ENCODE data around the gene MADD. TPM values are rescaled to one million over a fixed set of nuclear protein-coding genes. Genes with fewer than 3 reads are reported as not detected.

Gene MADD
- total and polyA plus RNA-seq, 2 experiments from 2014 or later: 13.4 to 43.8 TPM

DNA sequence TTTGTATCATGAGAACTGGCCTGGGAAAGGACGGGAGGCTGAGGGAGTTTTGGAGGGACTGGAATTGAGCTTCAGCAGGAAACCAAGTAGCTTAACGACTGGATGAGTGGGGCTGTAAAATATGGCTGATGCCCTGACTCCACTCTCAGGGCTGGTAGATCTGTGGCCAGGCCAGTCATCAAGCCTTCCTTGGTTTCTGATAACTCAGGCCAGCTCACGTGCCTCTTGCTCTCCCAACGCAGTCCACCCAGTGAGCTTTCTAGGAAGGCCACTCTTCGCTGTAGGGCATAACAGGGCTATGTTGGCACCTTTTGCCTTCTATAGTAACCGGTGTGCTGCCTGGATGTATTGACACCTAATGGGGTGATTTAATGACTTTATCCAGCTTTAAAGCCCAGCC lies 5.8 kb upstream of the MADD start:
- no peak for ATAC-seq
- H3K79me2 ChIP-seq (replicated peaks; ENCODE audit: insufficient read depth): no peaks in the 10 kb centered on the region
- no peaks in the 10 kb centered on the region; the same call in 2 of the 3 replicates for H3K36me3 Mint-ChIP-seq (ENCODE audit: low read depth)
- no peak overlapping the region for H3K4me3 Mint-ChIP-seq
- H3K4me3 ChIP-seq: no peak overlapping the region
- peaks cover 3% of the 10 kb centered on the region for H3K27me3 Mint-ChIP-seq (ENCODE audit: insufficient read depth, low read depth, poor library complexity)
- no peaks in the 10 kb centered on the region for H3K9me3 Mint-ChIP-seq
- H3K9me2 ChIP-seq (ENCODE audit: insufficient read depth): no peaks in the 10 kb centered on the region
- peaks cover 23% of the 10 kb centered on the region for H3K4me1 Mint-ChIP-seq
- H3K36me3 ChIP-seq (ENCODE audit: insufficient read depth): no peaks in the 10 kb centered on the region; the same call in 1 of the 2 replicates
- peaks cover 28% of the 10 kb centered on the region for H3K4me1 ChIP-seq (ENCODE audit: insufficient read depth)
- H2AFZ ChIP-seq: no peak overlapping the region
- no peak for TF ChIP-seq POLR2AphosphoS5 (IDR thresholded peaks at IDR 0.05; ENCODE audit: low read depth)
- no peak for TF ChIP-seq CREB1 (CRISPR knock-in tag; IDR thresholded peaks at IDR 0.05; ENCODE audit: low read depth)
- TF ChIP-seq JUNB (IDR thresholded peaks at IDR 0.05; ENCODE audit: unreplicated experiment): no peak
- TF ChIP-seq EZH2phosphoT487 (IDR thresholded peaks at IDR 0.05; ENCODE audit: unreplicated experiment): no peak
- TF ChIP-seq NANOG (IDR thresholded peaks at IDR 0.05; ENCODE audit: borderline replicate concordance): no peak
- TF ChIP-seq, protein P1, sequence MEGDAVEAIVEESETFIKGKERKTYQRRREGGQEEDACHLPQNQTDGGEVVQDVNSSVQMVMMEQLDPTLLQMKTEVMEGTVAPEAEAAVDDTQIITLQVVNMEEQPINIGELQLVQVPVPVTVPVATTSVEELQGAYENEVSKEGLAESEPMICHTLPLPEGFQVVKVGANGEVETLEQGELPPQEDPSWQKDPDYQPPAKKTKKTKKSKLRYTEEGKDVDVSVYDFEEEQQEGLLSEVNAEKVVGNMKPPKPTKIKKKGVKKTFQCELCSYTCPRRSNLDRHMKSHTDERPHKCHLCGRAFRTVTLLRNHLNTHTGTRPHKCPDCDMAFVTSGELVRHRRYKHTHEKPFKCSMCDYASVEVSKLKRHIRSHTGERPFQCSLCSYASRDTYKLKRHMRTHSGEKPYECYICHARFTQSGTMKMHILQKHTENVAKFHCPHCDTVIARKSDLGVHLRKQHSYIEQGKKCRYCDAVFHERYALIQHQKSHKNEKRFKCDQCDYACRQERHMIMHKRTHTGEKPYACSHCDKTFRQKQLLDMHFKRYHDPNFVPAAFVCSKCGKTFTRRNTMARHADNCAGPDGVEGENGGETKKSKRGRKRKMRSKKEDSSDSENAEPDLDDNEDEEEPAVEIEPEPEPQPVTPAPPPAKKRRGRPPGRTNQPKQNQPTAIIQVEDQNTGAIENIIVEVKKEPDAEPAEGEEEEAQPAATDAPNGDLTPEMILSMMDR (conservative IDR thresholded peaks at IDR 0.05; ENCODE audit: low read depth in 2 of 2): no peak
- TF ChIP-seq ZNF114 (CRISPR knock-in tag; IDR thresholded peaks at IDR 0.05): no peak
- TF ChIP-seq STAT1 (IDR thresholded peaks at IDR 0.05; ENCODE audit: unreplicated experiment): no peak
- no peak for TF ChIP-seq ZNF331 (CRISPR knock-in tag; IDR thresholded peaks at IDR 0.05; ENCODE audit: low read depth)
- TF ChIP-seq, protein P2, sequence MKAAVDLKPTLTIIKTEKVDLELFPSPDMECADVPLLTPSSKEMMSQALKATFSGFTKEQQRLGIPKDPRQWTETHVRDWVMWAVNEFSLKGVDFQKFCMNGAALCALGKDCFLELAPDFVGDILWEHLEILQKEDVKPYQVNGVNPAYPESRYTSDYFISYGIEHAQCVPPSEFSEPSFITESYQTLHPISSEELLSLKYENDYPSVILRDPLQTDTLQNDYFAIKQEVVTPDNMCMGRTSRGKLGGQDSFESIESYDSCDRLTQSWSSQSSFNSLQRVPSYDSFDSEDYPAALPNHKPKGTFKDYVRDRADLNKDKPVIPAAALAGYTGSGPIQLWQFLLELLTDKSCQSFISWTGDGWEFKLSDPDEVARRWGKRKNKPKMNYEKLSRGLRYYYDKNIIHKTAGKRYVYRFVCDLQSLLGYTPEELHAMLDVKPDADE (IDR thresholded peaks at IDR 0.05): no peak
- no peak for TF ChIP-seq REST (IDR thresholded peaks at IDR 0.05; ENCODE audit: unreplicated experiment)
- TF ChIP-seq, protein P3, sequence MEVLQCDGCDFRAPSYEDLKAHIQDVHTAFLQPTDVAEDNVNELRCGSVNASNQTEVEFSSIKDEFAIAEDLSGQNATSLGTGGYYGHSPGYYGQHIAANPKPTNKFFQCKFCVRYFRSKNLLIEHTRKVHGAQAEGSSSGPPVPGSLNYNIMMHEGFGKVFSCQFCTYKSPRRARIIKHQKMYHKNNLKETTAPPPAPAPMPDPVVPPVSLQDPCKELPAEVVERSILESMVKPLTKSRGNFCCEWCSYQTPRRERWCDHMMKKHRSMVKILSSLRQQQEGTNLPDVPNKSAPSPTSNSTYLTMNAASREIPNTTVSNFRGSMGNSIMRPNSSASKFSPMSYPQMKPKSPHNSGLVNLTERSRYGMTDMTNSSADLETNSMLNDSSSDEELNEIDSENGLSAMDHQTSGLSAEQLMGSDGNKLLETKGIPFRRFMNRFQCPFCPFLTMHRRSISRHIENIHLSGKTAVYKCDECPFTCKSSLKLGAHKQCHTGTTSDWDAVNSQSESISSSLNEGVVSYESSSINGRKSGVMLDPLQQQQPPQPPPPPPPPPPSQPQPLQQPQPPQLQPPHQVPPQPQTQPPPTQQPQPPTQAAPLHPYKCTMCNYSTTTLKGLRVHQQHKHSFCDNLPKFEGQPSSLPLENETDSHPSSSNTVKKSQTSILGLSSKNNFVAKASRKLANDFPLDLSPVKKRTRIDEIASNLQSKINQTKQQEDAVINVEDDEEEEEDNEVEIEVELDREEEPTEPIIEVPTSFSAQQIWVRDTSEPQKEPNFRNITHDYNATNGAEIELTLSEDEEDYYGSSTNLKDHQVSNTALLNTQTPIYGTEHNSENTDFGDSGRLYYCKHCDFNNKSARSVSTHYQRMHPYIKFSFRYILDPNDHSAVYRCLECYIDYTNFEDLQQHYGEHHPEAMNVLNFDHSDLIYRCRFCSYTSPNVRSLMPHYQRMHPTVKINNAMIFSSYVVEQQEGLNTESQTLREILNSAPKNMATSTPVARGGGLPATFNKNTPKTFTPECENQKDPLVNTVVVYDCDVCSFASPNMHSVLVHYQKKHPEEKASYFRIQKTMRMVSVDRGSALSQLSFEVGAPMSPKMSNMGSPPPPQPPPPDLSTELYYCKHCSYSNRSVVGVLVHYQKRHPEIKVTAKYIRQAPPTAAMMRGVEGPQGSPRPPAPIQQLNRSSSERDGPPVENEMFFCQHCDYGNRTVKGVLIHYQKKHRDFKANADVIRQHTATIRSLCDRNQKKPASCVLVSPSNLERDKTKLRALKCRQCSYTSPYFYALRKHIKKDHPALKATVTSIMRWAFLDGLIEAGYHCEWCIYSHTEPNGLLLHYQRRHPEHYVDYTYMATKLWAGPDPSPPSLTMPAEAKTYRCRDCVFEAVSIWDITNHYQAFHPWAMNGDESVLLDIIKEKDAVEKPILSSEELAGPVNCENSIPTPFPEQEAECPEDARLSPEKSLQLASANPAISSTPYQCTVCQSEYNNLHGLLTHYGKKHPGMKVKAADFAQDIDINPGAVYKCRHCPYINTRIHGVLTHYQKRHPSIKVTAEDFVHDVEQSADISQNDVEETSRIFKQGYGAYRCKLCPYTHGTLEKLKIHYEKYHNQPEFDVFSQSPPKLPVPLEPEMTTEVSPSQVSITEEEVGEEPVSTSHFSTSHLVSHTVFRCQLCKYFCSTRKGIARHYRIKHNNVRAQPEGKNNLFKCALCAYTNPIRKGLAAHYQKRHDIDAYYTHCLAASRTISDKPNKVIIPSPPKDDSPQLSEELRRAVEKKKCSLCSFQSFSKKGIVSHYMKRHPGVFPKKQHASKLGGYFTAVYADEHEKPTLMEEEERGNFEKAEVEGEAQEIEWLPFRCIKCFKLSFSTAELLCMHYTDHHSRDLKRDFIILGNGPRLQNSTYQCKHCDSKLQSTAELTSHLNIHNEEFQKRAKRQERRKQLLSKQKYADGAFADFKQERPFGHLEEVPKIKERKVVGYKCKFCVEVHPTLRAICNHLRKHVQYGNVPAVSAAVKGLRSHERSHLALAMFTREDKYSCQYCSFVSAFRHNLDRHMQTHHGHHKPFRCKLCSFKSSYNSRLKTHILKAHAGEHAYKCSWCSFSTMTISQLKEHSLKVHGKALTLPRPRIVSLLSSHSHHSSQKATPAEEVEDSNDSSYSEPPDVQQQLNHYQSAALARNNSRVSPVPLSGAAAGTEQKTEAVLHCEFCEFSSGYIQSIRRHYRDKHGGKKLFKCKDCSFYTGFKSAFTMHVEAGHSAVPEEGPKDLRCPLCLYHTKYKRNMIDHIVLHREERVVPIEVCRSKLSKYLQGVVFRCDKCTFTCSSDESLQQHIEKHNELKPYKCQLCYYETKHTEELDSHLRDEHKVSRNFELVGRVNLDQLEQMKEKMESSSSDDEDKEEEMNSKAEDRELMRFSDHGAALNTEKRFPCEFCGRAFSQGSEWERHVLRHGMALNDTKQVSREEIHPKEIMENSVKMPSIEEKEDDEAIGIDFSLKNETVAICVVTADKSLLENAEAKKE (CRISPR knock-in tag; IDR thresholded peaks at IDR 0.05): no peak
- no peak for TF ChIP-seq EZH2 (IDR thresholded peaks at IDR 0.05; ENCODE audit: low read depth, unreplicated experiment)
- peaks cover 19% of the 10 kb centered on the region for H3F3A ChIP-seq (replicated peaks; ENCODE audit: low read depth)
- peak overlapping the region; percentile 36; the same call in 1 of the 2 replicates for H3K27ac Mint-ChIP-seq
- H4K20me1 ChIP-seq (replicated peaks; ENCODE audit: insufficient read depth): no peaks in the 10 kb centered on the region
- DNase-seq (ENCODE audit: low spot score): no peak
- no peak overlapping the region for H3K4me2 ChIP-seq
- no peak overlapping the region for H3K27ac ChIP-seq (ENCODE audit: low read depth)
- H3K27me3 ChIP-seq (ENCODE audit: insufficient read depth): no peaks in the 10 kb centered on the region

Measured in GM23338 (cell line).